Measurements from ENCODE around the gene NFE2L3.

DNA sequence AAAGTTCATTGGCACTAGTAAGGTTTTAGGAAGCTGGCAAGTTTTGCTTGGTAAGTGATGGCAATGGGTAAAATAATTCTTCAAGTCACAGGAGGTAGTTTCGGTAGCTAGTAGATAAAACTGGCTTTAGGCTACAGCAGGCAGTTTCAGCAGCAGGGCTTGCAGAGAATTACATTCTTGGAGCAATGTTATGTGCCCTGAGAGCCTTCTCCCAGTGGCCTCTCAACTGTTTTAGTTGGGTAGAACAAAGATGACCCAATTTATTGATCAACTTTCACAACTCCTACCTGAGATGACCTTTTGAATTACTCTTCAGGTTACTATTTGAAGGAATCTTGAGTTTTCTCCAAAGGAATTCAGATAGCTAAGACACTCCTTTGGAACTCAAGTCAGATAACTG, 16.4 kb upstream of the NFE2L3 start:
- TF ChIP-seq GATA2 (IDR thresholded peaks at IDR 0.05; ENCODE audit: low read depth, low read length) (no peak), GATA3 (IDR thresholded peaks at IDR 0.05; ENCODE audit: low read depth, low read length) (no peak)

All from SH-SY5Y (cell line).